GM23338 (cell line): ENCODE data around the gene ATF1.

Experiments used
- CREB1 ChIP-seq: fragments of 250-450 bp; sonication (Bioruptor Pico); IDR thresholded peaks from 2 replicates; pipeline ENCODE4 v1.5.0; 2020; ENCODE audit warnings: low read depth, mild to moderate bottlenecking, moderate library complexity
- EZH2phosphoT487 ChIP-seq: fragments of 200-600 bp; sonication (generic); IDR thresholded peaks from one replicate; pipeline ENCODE4 v1.8.1; 2018; ENCODE audit warnings: antibody characterized with exemption; ENCODE audit not compliant: unreplicated experiment
- POLR2AphosphoS5 ChIP-seq: IDR thresholded peaks from 2 replicates; pipeline ENCODE4 v1.6.1; 2016; ENCODE audit warnings: antibody characterized with exemption, low read depth
- TF ChIP-seq, protein P1 (sequence below), 2 experiments: fragments of 200-600 bp in 1 of 2; sonication (generic) in 1 of 2; conservative IDR thresholded peaks; 2 replicates each; pipeline versions ENCODE4 v1.5.1 to v1.6.1; 2016 to 2017; ENCODE audit warnings: antibody characterized with exemption in 2 of 2, low read depth in 2 of 2, mild to moderate bottlenecking in 2 of 2, moderate library complexity in 1 of 2

DNA sequence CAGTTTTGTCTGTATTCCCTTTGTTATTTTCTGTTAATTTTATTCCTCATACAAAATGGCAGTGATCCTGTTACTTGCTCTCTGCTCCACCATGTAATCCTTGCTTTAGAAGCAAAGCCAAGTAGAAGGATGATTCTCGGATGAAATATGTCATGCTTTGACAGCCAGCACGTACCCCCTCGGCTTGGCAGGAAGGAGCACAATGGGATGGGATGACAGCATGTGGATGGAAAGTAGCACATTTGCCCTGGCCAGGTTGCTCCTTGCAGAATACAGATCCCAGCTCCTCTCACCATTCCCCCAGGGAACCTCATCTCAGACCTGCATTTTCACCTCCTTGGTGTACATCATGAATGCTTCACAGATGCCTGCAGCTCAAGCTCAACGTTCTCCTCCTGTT is 35.1 kb upstream of the ATF1 start:
- TF ChIP-seq, protein P1, sequence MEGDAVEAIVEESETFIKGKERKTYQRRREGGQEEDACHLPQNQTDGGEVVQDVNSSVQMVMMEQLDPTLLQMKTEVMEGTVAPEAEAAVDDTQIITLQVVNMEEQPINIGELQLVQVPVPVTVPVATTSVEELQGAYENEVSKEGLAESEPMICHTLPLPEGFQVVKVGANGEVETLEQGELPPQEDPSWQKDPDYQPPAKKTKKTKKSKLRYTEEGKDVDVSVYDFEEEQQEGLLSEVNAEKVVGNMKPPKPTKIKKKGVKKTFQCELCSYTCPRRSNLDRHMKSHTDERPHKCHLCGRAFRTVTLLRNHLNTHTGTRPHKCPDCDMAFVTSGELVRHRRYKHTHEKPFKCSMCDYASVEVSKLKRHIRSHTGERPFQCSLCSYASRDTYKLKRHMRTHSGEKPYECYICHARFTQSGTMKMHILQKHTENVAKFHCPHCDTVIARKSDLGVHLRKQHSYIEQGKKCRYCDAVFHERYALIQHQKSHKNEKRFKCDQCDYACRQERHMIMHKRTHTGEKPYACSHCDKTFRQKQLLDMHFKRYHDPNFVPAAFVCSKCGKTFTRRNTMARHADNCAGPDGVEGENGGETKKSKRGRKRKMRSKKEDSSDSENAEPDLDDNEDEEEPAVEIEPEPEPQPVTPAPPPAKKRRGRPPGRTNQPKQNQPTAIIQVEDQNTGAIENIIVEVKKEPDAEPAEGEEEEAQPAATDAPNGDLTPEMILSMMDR (conservative IDR thresholded peaks at IDR 0.05; ENCODE audit: low read depth in 2 of 2): no peak
- TF ChIP-seq EZH2phosphoT487 (no peak), CREB1 (no peak), POLR2AphosphoS5 (no peak)
